Measurements from ENCODE around the gene AGTRAP.

The AGTRAP gene

GRCh38 chr1:11736746-11737639, 1.1 kb downstream of the AGTRAP start:
- no peak for DNase-seq (ENCODE audit: low read depth)

DNA sequence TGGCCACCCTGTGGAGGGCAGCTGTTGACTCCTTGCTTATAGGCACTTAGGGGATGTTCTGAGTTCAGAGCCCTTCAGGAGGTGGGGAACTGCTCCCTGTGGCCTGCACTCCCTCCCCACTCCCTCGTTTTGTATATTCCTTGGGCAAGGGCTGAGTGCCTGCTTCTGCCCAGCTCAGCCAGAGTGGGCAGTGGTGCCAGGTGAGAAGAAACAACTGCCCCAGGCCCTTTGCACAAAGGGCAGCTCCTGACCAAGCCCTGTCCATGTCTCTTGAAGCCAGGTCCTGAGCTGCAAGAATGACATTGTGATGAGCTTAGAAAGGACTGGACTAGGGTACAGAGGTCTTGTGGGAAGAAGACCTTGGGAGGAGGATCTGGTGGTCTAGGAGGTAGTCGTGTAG, 2.2 kb downstream of the AGTRAP start:
- DNase-seq (ENCODE audit: low read depth): no peak

DNA sequence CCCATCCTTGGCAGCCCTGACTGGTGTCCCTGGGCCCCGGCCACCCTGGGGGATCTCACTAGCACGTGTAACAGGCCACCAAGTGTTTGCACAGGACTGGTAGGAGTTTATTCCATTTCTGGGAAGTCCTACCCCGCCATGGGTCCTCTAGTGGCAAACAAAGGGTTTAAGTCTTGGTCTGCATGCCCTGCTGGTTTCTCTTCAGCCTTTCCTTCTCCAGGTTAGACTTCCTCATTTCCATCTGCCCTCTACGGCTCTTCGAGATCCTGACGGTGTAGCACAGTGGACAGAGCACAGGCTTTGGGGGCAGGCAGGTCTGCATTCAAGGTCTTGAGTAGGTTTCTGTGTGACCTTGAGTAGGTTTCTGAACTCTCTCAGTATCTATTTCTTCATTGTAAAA, 2.8 kb downstream of the AGTRAP start:
- no peak for DNase-seq (ENCODE audit: low read depth)

DNA sequence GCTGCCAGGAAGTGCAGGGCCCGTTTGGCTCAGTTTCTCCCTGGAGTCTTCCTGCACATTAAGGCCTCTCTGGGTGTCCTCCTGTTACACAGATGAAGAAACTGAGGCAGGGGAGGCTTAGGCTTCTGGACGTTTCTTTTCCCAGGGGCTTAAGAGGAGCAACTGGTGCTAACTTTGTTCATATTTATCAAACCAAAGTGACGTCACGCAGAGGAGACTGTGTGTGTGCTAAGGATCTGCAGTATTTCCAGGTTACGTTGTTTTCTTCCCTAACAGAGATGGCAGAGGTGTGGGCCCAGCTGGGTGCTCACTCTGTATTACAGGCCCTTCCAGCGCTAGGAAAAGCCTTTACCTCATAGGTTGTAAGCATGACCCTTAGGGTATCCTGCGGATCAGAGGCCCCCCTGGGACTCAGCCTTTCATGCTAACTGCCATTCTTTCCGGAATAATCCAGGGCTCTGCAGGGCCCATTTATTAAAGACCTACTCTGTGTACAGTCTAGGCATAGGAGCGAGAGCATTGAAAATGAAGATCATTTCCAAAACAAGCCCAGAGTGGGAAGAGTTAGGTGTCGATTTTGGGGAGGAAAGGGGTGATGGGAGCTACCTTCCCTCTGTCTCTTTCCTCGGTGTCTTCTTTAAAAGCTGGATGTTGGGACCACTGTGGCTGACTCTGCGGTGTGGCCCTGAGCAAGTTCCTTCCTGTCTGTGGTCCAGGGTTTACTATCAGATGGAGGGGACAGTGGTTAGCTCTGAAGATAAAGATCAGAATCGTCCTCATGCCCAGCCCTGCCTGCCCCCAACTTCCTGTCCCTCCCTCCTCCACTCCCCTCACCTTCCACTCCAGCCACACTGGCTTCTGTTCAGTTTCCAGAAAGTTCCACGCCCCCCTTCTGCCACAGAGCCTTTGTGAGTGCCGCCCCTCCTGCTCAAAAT, 4.6 kb downstream of the AGTRAP start:
- DNase-seq (ENCODE audit: low read depth): no peak

DNA sequence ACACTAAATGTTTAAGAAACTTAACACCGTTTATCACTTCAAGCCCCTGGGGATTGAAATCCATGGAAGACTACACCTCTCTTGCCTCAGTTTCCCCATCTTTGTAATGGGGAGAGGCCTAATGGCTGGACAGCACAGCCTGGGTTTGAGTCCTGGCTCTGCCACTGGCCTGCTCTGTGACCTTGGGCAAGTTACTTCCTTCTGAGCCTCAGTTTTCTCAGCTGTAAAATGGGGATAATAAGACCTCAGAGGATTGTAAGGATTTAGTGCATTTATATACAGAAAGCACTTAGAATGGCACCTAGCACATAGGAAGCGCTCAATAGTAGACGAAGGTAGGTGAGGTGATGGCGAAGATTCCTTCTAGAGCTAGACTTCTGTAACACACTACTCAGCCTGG, 5.5 kb downstream of the AGTRAP start:
- DNase-seq (ENCODE audit: low read depth): no peak

- DNase-seq (ENCODE audit: low read depth): no peak
Measured at GRCh38 chr1:11741919-11742558, 6.1 kb downstream of the AGTRAP start.

DNA sequence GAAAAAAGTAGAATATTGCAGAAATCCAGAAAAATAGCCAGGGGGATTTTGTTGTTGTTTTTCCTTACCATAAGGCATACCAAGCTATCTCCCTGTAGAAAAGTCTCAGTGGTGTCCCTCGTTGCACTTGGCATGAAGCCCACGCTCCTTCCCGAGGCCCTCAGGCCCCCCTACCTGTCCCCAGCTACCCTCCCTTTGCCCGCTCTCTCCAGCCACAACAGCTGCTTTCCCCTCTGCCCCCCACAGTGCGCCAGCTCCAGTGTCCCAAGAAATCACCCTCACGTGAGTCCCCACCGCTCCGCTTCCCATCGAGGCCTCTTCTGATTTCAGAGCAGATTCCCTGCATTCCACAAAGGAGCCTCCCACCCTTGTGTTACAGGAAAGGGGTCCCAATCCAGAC, 8.4 kb downstream of the AGTRAP start:
- DNase-seq (ENCODE audit: low read depth): no peak

GRCh38 chr1:11746092-11746491, 10.2 kb downstream of the AGTRAP start:
- no peak for DNase-seq (ENCODE audit: low read depth)

DNA sequence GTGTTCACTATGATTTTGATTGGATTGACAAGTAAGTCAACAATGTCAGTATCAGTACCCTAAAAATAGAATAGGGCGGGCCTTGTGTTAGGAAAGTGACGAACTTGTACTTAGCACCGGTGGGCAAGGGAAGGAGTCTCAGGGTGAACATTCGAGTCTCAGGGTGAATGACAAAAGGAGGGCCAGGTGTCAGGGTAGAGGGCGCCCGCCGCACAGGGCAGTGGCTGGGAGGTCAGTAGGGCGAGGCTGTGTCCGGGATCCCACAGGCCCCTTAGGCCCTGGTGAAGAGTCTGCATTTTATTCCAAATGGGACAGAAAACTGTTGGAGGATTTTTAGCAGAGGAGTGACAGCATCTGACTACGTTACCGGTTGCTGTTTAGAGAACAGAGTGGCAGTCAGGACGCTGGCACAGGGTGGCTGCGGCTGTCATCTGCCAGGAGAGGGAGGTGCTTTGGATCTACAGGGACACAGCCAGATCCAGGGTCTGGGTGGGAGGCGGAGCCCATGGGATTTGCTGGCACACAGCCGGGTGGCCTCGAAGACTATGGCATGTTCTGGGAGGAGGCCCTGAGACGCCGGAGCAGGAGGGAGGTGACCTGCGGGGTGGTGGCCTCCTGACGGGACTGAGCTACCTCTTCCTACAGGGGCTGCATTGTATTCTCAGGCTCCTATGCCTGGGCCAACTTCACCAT, 11.0 kb downstream of the AGTRAP start:
- DNase-seq (ENCODE audit: low read depth): no peak

- no peak for DNase-seq (ENCODE audit: low read depth)
Measured at GRCh38 chr1:11748294-11749202, 12.6 kb downstream of the AGTRAP start.

- DNase-seq (ENCODE audit: low read depth): no peak
Measured at GRCh38 chr1:11749203-11749689, 13.3 kb downstream of the AGTRAP start.

- DNase-seq (ENCODE audit: low read depth): no peak
Measured at GRCh38 chr1:11749996-11750395, 14.1 kb downstream of the AGTRAP start.

DNA sequence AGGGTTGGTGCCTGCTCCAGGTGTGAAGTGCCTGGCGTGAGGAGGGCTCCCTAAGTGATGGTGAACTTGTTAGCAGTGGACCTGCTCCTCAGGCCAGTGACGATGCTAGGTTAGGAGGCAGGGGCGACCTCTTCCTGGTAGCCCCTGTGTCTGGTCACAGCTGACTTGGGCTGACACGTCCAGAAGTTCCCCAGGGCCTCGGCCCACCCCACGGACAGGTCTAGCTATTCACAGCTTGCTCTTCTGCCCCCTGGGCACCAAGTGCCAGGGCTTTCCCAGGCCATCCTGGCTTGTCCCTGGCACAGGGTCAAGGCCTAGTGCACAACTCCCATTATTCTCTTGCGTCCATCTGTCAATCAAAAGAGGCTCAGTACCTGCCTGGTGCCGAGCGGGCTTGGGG, 15.2 kb downstream of the AGTRAP start:
- no peak for DNase-seq (ENCODE audit: low read depth)

DNA sequence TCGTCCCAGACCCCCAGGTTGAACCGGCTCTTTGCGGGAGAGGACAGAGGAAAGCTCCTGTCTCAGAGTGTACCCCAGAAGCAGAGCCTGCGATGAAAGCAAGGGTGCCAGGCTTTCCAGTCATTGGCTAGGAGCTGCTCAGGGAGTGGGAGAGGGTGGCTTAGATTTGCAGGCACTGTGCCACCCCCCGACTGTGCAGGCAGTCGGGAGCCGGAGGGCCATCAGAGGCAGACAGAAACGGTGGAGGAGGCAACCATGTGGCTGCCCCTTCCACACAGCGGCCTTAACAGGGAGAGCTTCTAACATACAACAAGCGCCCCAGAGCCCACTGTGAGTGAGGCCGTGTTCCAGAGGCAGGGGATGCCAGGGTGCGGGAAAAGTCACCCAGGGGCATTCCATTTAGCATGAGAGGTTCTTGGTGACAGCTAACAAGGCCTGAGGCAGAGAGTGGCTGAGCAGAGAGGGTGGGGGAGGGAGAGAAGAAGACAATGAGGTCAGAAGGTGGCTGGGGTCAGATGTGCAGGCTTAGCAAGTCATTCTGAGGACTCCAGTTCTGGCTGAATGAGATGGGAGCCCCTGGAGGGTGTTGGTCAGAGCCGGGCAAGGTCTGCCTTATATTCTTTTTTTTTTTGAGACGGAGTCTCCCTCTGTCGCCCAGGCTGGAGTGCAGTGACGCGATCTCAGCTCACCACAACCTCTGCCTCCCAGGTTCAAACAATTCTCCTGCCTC, 16.6 kb downstream of the AGTRAP start:
- no peak for DNase-seq (ENCODE audit: low read depth)

DNA sequence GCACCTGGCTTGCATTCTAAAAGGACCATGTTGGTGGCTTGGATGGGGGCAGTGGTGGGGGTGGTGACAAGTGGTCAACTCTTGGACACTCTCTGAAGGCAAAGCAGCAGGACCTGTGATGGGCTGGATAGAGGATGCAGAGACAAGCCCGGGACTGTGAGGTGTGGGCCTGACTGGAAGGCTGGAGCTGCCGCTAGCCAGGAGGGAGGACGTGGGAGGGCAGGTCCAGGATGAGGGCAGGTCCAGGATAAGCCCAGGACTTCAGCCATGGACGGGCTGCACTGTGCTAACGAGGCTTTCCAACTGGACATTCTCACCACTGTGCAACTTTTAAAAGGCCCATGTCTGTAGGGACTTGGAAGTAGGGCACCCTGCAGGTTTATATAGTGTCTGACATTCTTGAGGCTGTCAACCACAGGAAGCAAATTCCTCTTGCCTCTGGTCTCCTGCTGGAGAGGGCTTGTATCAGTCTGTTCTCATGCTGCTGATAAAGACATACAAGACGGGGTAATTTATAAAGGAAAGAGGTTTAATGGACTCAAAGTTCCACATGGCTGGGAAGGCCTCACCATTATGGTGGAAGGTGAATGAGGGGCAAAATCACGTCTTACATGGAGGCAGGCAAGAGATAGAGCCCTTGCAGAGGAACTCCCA, 17.7 kb downstream of the AGTRAP start:
- DNase-seq (ENCODE audit: low read depth): no peak

DNA sequence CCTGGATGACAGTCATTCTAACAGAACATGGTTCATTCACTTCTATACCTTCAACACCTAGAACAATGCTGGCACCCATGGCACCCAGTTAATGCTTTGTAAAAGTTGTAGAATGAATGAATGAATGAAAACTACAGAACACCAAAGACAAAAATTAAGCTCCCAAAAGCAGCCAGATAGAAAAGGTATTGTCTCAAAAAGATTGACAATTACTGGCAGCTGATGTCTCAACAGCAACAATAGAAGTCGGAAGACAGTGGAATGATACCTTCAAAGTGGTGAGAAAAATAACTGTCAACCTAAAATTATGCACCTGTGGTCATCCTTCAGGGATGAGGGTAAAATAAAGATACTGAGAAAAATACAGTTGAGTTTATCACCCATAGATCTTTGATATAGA, 21.1 kb downstream of the AGTRAP start:
- DNase-seq (ENCODE audit: low read depth): no peak

DNA sequence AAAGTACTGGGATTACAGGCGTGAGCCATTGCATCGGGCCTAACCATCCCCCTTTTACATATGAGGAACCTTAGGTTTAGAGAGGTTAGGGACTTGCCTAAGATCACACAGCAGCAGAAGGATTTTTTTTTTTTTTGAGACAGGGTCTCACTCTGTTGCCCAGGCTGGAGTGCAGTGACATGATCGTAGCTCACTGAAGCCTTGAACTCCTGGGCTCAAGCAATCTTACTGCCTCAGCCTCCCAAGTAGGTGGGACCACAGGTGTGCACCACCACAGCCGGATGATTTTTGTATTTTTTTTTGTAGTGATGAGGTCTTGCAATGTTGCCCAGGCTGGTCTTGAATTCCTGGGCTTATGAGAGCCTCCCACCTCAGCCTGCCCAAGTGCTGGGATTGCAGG, 23.9 kb downstream of the AGTRAP start:
- no peak for DNase-seq (ENCODE audit: low read depth)

- no peak for DNase-seq (ENCODE audit: low read depth)
Measured at GRCh38 chr1:11761285-11761684, 25.3 kb downstream of the AGTRAP start.

GRCh38 chr1:11761988-11762406, 26.1 kb downstream of the AGTRAP start, which contains the start of gene C1orf167:
Gene C1orf167, plus strand, starts transcription at chr1:11762193. Its CDS starts 2,208 bp downstream, at chr1:11764401.
- DNase-seq (ENCODE audit: low read depth): no peak
